Testis (tissue), 3 donors: Measurements from ENCODE around the gene IL12B. TPM values are rescaled to one million over a fixed set of nuclear protein-coding genes. Genes with fewer than 3 reads are reported as not detected.
"Not testable (repeated sequence)": the region's sequence is repeated elsewhere in the genome, so short reads cannot be mapped to it uniquely, and the experiment has no call there.

ENCODE experiments used
- DNase-seq: peaks from one replicate; pipeline ENCODE4 v3.0.0-alpha.2; 2019
- H3K27ac ChIP-seq, 2 donors: fragments of 200-600 bp; sonication (generic); one replicate each; pipeline ENCODE4 v1.5.1; 2019
- H3K27me3 ChIP-seq: fragments of 200-600 bp; sonication (generic); one replicate; pipeline ENCODE4 v1.5.1; 2019
- H3K36me3 ChIP-seq: fragments of 200-600 bp; sonication (generic); one replicate; pipeline ENCODE4 v1.5.1; 2017; ENCODE audit warnings: low read depth; ENCODE audit errors: missing control alignments
- H3K4me1 ChIP-seq: fragments of 200-600 bp; sonication (generic); one replicate; pipeline ENCODE4 v1.5.1; 2019
- H3K4me3 ChIP-seq, 2 donors: fragments of 200-600 bp; sonication (generic); one replicate each; pipeline ENCODE4 v1.5.1; 2017 to 2019
- H3K9me3 ChIP-seq: fragments of 200-600 bp; sonication (generic); one replicate; pipeline ENCODE4 v1.5.1; 2017
- POLR2A ChIP-seq: fragments of 450-650 bp; IDR thresholded peaks from one replicate; pipeline ENCODE4 v1.6.1; 2017; ENCODE audit warnings: antibody characterized with exemption, mild to moderate bottlenecking, moderate library complexity
- WGBS, 2 donors: methylation state at CpG; one replicate each; pipeline ENCODE4 v1.1.5; 2018; 5-methylcytosine and 5-hydroxymethylcytosine counted together
- intact Hi-C: fragments of 100-400 bp; cut with DNase I; formaldehyde crosslinking; loops from one replicate; pipeline ENCODE4 v1.15.1; 2023; ENCODE audit warnings: low total_unique reads
- polyA plus RNA-seq: library from polyadenylated mRNA; stranded (reverse); fragments of 350-450 nt; fragmentation: Illumina TruSeq; extraction: RNeasy Lipid Tissue Mini Kit (QIAGEN cat#74804); gene quantifications from one replicate; pipeline ENCODE4 v1.2.3, GENCODE V29; 2014; ENCODE audit warnings: low read depth, low replicate concordance; ENCODE audit not compliant: insufficient read depth
- small RNA-seq, 2 donors: library from RNA; depleted of rRNA; stranded (forward); fragments of <200 nt; gene quantifications; one replicate each; pipeline ENCODE3, GENCODE V24; 2016
- total RNA-seq, 2 donors: library from RNA; depleted of rRNA; stranded (reverse); fragments of >200 nt; gene quantifications; one replicate each; pipeline ENCODE4 v1.2.3, GENCODE V29; 2016
- TF ChIP-seq, protein P1 (sequence below), 3 experiments: fragments of 450-650 bp in 2 of 3; fragments of 200-600 bp in 1 of 3; sonication (generic) in 1 of 3; IDR thresholded peaks; one replicate each; pipeline ENCODE4 v1.5.1; 2016 to 2019; ENCODE audit warnings: antibody characterized with exemption in 3 of 3, mild to moderate bottlenecking in 2 of 3, moderate library complexity in 1 of 3

IL12B gene
- total and polyA plus RNA-seq, 3 donors from 2014 or later, result 0.15 TPM; not detected in 2

DNA sequence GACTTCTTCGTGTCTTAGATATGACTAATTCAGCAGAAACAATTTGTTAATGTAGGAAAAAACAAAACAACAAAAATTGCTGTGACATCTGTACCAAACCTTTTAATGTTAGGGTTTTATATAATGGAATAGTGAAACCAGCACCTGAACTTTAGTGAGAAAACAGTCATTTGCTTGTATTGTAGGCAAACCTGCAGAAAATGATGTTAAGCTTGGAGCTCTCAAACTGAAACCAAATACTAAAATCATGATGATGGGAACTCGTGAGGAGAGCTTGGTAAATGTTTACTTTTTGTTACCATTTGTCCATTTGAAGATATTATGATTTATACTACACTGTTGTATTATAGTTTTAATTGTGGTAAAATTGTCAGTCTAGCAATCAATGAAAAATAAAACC lies 60.6 kb downstream of the IL12B start:
- no peaks in the 10 kb centered on the region for H3K9me3 ChIP-seq
- TF ChIP-seq, protein P1, sequence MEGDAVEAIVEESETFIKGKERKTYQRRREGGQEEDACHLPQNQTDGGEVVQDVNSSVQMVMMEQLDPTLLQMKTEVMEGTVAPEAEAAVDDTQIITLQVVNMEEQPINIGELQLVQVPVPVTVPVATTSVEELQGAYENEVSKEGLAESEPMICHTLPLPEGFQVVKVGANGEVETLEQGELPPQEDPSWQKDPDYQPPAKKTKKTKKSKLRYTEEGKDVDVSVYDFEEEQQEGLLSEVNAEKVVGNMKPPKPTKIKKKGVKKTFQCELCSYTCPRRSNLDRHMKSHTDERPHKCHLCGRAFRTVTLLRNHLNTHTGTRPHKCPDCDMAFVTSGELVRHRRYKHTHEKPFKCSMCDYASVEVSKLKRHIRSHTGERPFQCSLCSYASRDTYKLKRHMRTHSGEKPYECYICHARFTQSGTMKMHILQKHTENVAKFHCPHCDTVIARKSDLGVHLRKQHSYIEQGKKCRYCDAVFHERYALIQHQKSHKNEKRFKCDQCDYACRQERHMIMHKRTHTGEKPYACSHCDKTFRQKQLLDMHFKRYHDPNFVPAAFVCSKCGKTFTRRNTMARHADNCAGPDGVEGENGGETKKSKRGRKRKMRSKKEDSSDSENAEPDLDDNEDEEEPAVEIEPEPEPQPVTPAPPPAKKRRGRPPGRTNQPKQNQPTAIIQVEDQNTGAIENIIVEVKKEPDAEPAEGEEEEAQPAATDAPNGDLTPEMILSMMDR (IDR thresholded peaks at IDR 0.05), result no peak
- no peak for TF ChIP-seq POLR2A
- intact Hi-C loops, result no loop called here
- H3K36me3 ChIP-seq, result peaks cover 3% of the 10 kb centered on the region
- H3K27me3 ChIP-seq, result no peaks in the 10 kb centered on the region
- WGBS, 2 donors, result 81 to 87% methylated on average over 2 of the region's 2 CpGs
- DNase-seq, result no peak
- H3K27ac ChIP-seq, result no peak overlapping the region
- no peak overlapping the region for H3K4me3 ChIP-seq
- no peaks in the 10 kb centered on the region for H3K4me1 ChIP-seq

DNA sequence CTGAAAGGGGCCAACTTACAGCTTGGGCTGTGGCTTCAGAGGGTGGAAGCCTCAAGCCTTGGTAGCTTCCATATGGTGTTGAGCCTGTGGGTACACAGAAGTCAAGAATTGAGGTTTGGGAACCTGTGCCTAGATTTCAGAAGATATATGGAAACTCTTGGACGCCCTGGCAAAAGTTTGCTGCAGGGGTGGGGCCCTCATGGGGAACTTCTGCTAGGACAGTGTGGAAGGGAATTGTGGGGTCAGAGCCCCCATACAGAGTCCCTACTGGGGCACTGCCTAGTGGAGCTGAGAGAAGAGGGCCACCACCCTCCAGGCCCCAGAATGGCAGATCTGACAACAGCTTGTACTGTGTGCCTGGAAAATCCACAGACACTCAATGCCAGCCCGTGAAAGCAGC lies 63.5 kb downstream of the IL12B start:
- H3K4me3 ChIP-seq, H3K27me3 ChIP-seq, H3K27ac ChIP-seq, intact Hi-C loops, H3K9me3 ChIP-seq, DNase-seq, H3K4me1 ChIP-seq, H3K36me3 ChIP-seq: not testable (repeated sequence)
- WGBS, 2 donors, result 83 to 100% methylated on average over 1 to 2 of the region's 2 CpGs

Small RNAs within 50 kb of the gene (small RNA-seq; reads per million reads assigned to genes)
- 0 reads per million in 2 donors for gene RNU4ATAC2P

Other genes starting within 250 kb of the IL12B start
- 10 to 100 TPM; 18.8 to 23.5 TPM for gene EBF1, start 230.6 kb downstream of the IL12B start, total RNA-seq
- 9.9 TPM for gene EBF1, start 230.6 kb downstream of the IL12B start, polyA plus RNA-seq
- gene RNF145, start 120.9 kb downstream of the IL12B start, total RNA-seq, result 10 to 100 TPM; 39.5 to 40.4 TPM
- 30.0 TPM for gene RNF145, start 120.9 kb downstream of the IL12B start, polyA plus RNA-seq
- 10 to 100 TPM; 29.6 to 39.1 TPM for gene UBLCP1, start 67.2 kb downstream of the IL12B start, total RNA-seq
- gene UBLCP1, start 67.2 kb downstream of the IL12B start, polyA plus RNA-seq, result 31.2 TPM